GM21515 (cell line): ENCODE results near the gene RNF167.

ENCODE experiments used
- ATAC-seq: cut with Tn5 transposase; IDR thresholded peaks from one replicate; pipeline ENCODE4 v1.9.1; 2021; ENCODE audit not compliant: unreplicated experiment

Gene RNF167

GRCh38 chr17:4974115-4974670 is 34.1 kb downstream of the RNF167 start:
- ATAC-seq = no peak

GRCh38 chr17:4978726-4979125 is 38.7 kb downstream of the RNF167 start:
- no peak for ATAC-seq

- ATAC-seq = no peak
Observed at GRCh38 chr17:4980644-4981216, 40.7 kb downstream of the RNF167 start.

- ATAC-seq = no peak
Observed at GRCh38 chr17:4982305-4982704, 42.2 kb downstream of the RNF167 start.

GRCh38 chr17:4986403-4986802 is 46.3 kb downstream of the RNF167 start:
- ATAC-seq = no peak

GRCh38 chr17:4986951-4987766 is 47.1 kb downstream of the RNF167 start, which contains the start of gene CAMTA2:
TSS of gene CAMTA2 (minus strand) at chr17:4987675. CDS start at chr17:4986222, 1,453 bp downstream.
- peak; percentile 57 for ATAC-seq

- ATAC-seq = no peak
Observed at GRCh38 chr17:4987767-4988567, 47.9 kb downstream of the RNF167 start.

- no peak for ATAC-seq
Observed at GRCh38 chr17:4994081-4994595, 54.1 kb downstream of the RNF167 start.
